ENCODE data around the gene KRTAP12-3.
"Not testable (repeated sequence)": the region's sequence is repeated elsewhere in the genome, so short reads cannot be mapped to it uniquely, and the experiment has no call there.

The KRTAP12-3 gene

GRCh38 chr21:44684077-44684476 is 26.3 kb downstream of the KRTAP12-3 start:
- DNase-seq (ENCODE audit: low read depth in 1 of 2, low spot score in 1 of 2), result no peak

- DNase-seq (ENCODE audit: low read depth in 1 of 2, low spot score in 1 of 2), result no peak
These were observed 26.8 kb downstream of the KRTAP12-3 start for GRCh38 chr21:44684483-44684882.

GRCh38 chr21:44685050-44685449 is 27.3 kb downstream of the KRTAP12-3 start:
- DNase-seq (ENCODE audit: low read depth in 1 of 2, low spot score in 1 of 2), result not testable (repeated sequence)

GRCh38 chr21:44686000-44686781 is 28.5 kb downstream of the KRTAP12-3 start:
- DNase-seq (ENCODE audit: low read depth in 1 of 2, low spot score in 1 of 2), result no peak

- DNase-seq (ENCODE audit: low read depth in 1 of 2, low spot score in 1 of 2), result no peak
These were observed 29.3 kb downstream of the KRTAP12-3 start for GRCh38 chr21:44686843-44687561.

GRCh38 chr21:44687671-44688070 is 29.9 kb downstream of the KRTAP12-3 start:
- DNase-seq (ENCODE audit: low read depth in 1 of 2, low spot score in 1 of 2), result no peak

- not testable (repeated sequence) for DNase-seq (ENCODE audit: low read depth in 1 of 2, low spot score in 1 of 2)
These were observed 32.0 kb downstream of the KRTAP12-3 start for GRCh38 chr21:44689740-44690139.

- DNase-seq (ENCODE audit: low read depth in 1 of 2, low spot score in 1 of 2), result no peak
These were observed 34.0 kb downstream of the KRTAP12-3 start for GRCh38 chr21:44691686-44692085.

GRCh38 chr21:44692798-44693512 is 35.2 kb downstream of the KRTAP12-3 start:
- no peak for DNase-seq (ENCODE audit: low read depth in 1 of 2, low spot score in 1 of 2)

GRCh38 chr21:44694776-44695175 is 37.0 kb downstream of the KRTAP12-3 start:
- no peak for DNase-seq (ENCODE audit: low read depth in 1 of 2, low spot score in 1 of 2)

GRCh38 chr21:44695184-44695583 is 37.5 kb downstream of the KRTAP12-3 start:
- no peak for DNase-seq (ENCODE audit: low read depth in 1 of 2, low spot score in 1 of 2)

- no peak for DNase-seq (ENCODE audit: low read depth in 1 of 2, low spot score in 1 of 2)
These were observed 37.9 kb downstream of the KRTAP12-3 start for GRCh38 chr21:44695641-44696040.

GRCh38 chr21:44696572-44696971 is 38.8 kb downstream of the KRTAP12-3 start:
- no peak for DNase-seq (ENCODE audit: low read depth in 1 of 2, low spot score in 1 of 2)

- DNase-seq (ENCODE audit: low read depth in 1 of 2, low spot score in 1 of 2), result not testable (repeated sequence)
These were observed 39.6 kb downstream of the KRTAP12-3 start, which contains the start of gene KRTAP10-12 for GRCh38 chr21:44697172-44697810. TSS of gene KRTAP10-12 (plus strand) at chr21:44697172. CDS start at chr21:44697202, 30 bp downstream.

- no peak for DNase-seq (ENCODE audit: low read depth in 1 of 2, low spot score in 1 of 2)
These were observed 40.3 kb downstream of the KRTAP12-3 start for GRCh38 chr21:44697811-44698734.

- no peak for DNase-seq (ENCODE audit: low read depth in 1 of 2, low spot score in 1 of 2)
These were observed 41.8 kb downstream of the KRTAP12-3 start for GRCh38 chr21:44699502-44700001.

- DNase-seq (ENCODE audit: low read depth in 1 of 2, low spot score in 1 of 2), result no peak
These were observed 42.6 kb downstream of the KRTAP12-3 start for GRCh38 chr21:44700101-44701022.

GRCh38 chr21:44701023-44701400 is 43.3 kb downstream of the KRTAP12-3 start:
- DNase-seq (ENCODE audit: low read depth in 1 of 2, low spot score in 1 of 2), result no peak

- no peak for DNase-seq (ENCODE audit: low read depth in 1 of 2, low spot score in 1 of 2)
These were observed 43.8 kb downstream of the KRTAP12-3 start for GRCh38 chr21:44701541-44701940.

Measured in activated CD4-positive, alpha-beta T cell treated with anti-CD3 and anti-CD28 coated beads, Interleukin-2, amount 50 U/mL, for 24 hours (primary cell).